Liver (tissue), 4 donors: ENCODE measurements around the gene OR10A2. TPM values are rescaled to one million over a fixed set of nuclear protein-coding genes. Genes with fewer than 3 reads are reported as not detected.

ENCODE experiments used
- polyA plus RNA-seq, 2 donors: library from polyadenylated mRNA; stranded (reverse) in 1 of 2; unstranded in 1 of 2; fragments of 200-250 nt in 1 of 2; fragments of >200 nt in 1 of 2; fragmentation: Nextera tagmentation in 1 of 2; extraction: Ambion mirVana in 1 of 2; gene quantifications; one replicate each; pipeline versions ENCODE4 v1.2.1 to v1.2.3, GENCODE V29; 2013 to 2015
- total RNA-seq, 2 donors: library from RNA; depleted of rRNA; stranded (reverse); fragments of >200 nt; gene quantifications; one replicate each; pipeline ENCODE4 v1.2.3, GENCODE V29; 2014
- donor health status: healthy.
- donor health status: healthy.
- donor health status: healthy.

OR10A2 gene
- total and polyA plus RNA-seq, 4 donors, result not detected

Other genes with a start within 250 kb of the OR10A2 start
- gene TPP1, start 243.6 kb upstream of the OR10A2 start, total RNA-seq, result 100 to 1,000 TPM in 1 of 2 donors, 10 to 100 TPM in 1; 71.3 to 108 TPM
- 100 to 1,000 TPM in 1 of 2 donors, 10 to 100 TPM in 1; 52.8 to 102 TPM for gene TPP1, start 243.6 kb upstream of the OR10A2 start, polyA plus RNA-seq
- 1 to 10 TPM; 8.6 to 8.9 TPM for gene DCHS1, start 207.2 kb upstream of the OR10A2 start, total RNA-seq
- gene DCHS1, start 207.2 kb upstream of the OR10A2 start, polyA plus RNA-seq, result 1 to 10 TPM in 1 of 2 donors, under 1 TPM in 1; 0.68 to 3.0 TPM
- gene MRPL17, start 179.7 kb upstream of the OR10A2 start, total RNA-seq, result 10 to 100 TPM; 14.0 to 18.0 TPM
- gene MRPL17, start 179.7 kb upstream of the OR10A2 start, polyA plus RNA-seq, result 10 to 100 TPM; 20.0 to 21.8 TPM
- under 1 TPM in 1 of 2 donors, not detected in 1; under 0.01 TPM for gene OR2AG2, start 91.1 kb upstream of the OR10A2 start, total RNA-seq
- not detected for gene OR2AG2, start 91.1 kb upstream of the OR10A2 start, polyA plus RNA-seq
- gene OR2AG1, start 80.0 kb upstream of the OR10A2 start, total RNA-seq, result not detected
- gene OR2AG1, start 80.0 kb upstream of the OR10A2 start, polyA plus RNA-seq, result not detected
- gene OR6A2, start 63.4 kb upstream of the OR10A2 start, total RNA-seq, result under 1 TPM in 1 of 2 donors, not detected in 1; 0.08 TPM
- not detected for gene OR6A2, start 63.4 kb upstream of the OR10A2 start, polyA plus RNA-seq
- gene OR10A5, start 17.4 kb upstream of the OR10A2 start, total RNA-seq, result not detected
- gene OR10A5, start 17.4 kb upstream of the OR10A2 start, polyA plus RNA-seq, result not detected
- not detected for gene OR10A4, start 13.6 kb downstream of the OR10A2 start, total RNA-seq
- gene OR10A4, start 13.6 kb downstream of the OR10A2 start, polyA plus RNA-seq, result not detected
- gene OR2D2, start 29.4 kb downstream of the OR10A2 start, total RNA-seq, result not detected
- not detected for gene OR2D2, start 29.4 kb downstream of the OR10A2 start, polyA plus RNA-seq
- gene OR2D3, start 57.9 kb downstream of the OR10A2 start, total RNA-seq, result not detected
- gene OR2D3, start 57.9 kb downstream of the OR10A2 start, polyA plus RNA-seq, result not detected
- gene ZNF215, start 63.4 kb downstream of the OR10A2 start, total RNA-seq, result under 1 TPM; 0.25 to 0.42 TPM
- gene ZNF215, start 63.4 kb downstream of the OR10A2 start, polyA plus RNA-seq, result under 1 TPM; 0.07 to 0.15 TPM
- 1 to 10 TPM; 1.3 to 2.3 TPM for gene ZNF214, start 157.3 kb downstream of the OR10A2 start, total RNA-seq
- 1 to 10 TPM in 1 of 2 donors, under 1 TPM in 1; 0.57 to 1.1 TPM for gene ZNF214, start 157.3 kb downstream of the OR10A2 start, polyA plus RNA-seq
- gene NLRP14, start 157.4 kb downstream of the OR10A2 start, total RNA-seq, result under 1 TPM; 0.47 to 0.50 TPM
- under 1 TPM; 0.02 to 0.22 TPM for gene NLRP14, start 157.4 kb downstream of the OR10A2 start, polyA plus RNA-seq
- under 1 TPM; 0.05 to 0.08 TPM for gene RBMXL2, start 225.9 kb downstream of the OR10A2 start, total RNA-seq
- gene RBMXL2, start 225.9 kb downstream of the OR10A2 start, polyA plus RNA-seq, result not detected